Measurements from ENCODE around the gene POMT2.
A peak's percentile ranks its signal among the peaks of the same experiment; 100 is the strongest.
"Not testable (repeated sequence)": the region's sequence is repeated elsewhere in the genome, so short reads cannot be mapped to it uniquely, and the experiment has no call there.

POMT2 gene, protein sequence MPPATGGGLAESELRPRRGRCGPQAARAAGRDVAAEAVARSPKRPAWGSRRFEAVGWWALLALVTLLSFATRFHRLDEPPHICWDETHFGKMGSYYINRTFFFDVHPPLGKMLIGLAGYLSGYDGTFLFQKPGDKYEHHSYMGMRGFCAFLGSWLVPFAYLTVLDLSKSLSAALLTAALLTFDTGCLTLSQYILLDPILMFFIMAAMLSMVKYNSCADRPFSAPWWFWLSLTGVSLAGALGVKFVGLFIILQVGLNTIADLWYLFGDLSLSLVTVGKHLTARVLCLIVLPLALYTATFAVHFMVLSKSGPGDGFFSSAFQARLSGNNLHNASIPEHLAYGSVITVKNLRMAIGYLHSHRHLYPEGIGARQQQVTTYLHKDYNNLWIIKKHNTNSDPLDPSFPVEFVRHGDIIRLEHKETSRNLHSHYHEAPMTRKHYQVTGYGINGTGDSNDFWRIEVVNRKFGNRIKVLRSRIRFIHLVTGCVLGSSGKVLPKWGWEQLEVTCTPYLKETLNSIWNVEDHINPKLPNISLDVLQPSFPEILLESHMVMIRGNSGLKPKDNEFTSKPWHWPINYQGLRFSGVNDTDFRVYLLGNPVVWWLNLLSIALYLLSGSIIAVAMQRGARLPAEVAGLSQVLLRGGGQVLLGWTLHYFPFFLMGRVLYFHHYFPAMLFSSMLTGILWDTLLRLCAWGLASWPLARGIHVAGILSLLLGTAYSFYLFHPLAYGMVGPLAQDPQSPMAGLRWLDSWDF

DNA sequence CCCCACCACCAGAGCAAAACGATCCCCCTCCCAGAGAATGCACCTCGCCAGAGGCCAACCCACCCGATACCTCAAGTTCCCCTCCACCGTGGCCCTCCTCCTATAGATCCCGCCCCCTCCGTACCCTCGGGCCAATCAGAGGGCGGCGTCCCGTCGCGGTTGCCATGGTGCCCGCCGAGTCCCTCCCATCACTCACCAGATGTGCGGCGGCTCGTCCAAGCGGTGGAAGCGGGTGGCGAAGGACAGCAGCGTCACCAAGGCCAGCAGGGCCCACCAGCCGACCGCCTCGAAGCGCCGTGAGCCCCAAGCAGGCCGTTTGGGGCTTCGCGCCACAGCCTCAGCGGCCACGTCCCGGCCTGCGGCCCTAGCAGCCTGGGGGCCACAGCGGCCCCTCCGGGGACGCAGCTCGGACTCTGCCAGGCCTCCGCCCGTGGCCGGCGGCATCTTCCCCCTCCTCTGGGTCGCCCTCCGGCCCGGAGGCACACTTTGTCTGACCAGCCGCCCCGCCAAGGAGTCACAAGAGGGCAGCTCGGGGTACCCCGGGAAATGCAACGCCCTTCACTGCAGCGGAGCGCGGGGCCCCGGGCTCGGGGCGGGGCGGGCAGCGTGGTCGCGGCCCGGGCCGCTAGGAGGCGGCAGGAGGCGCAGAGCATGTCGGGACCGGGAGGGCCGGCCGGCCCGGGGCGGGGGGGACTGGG, at the start of gene POMT2:
TSS of gene POMT2 (minus strand) at position 646 of the 698 bp plus-strand sequence. CDS start at position 444, 202 bp downstream.
- peak; percentile 93 for DNase-seq (ENCODE audit: low spot score)

DNA sequence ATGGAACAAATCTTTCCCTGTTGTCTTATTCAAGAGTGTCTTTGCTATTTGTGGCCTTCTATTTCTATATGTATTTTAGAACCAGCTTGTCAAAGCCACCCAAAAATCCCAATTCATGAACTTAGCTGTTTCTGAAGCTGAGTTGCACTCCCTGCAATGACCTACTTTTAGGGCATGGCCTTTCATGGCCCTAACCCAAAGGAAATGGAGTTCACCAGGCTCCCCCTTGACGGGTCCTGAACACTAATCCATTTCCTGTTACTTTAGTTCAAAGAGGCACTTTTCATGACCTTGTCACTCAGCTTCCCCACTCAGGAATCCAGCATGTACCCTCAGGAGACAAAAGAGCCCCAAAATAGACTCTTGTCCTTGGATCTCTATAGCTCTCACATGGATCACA, 48.6 kb upstream of the POMT2 start:
- peak; percentile 26 for DNase-seq (ENCODE audit: low spot score)

DNA sequence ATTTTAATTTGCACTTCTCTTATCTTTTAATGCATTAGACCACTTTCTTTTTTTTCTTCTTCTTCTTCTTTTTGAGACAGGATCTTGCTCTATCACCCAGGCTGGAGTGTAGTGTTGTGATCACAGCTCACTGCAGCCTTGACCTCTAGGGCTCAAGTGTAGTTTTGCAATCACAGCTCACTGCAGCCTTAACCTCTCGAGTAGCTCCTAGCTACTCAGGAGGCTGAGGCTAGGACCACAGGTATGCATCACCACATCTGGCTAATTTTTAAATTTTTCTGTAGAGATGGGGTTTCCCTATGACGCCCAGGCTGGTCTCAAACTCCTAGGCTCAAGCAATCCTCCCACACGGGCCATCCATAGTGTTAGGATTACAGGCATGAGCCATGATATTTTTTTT, 43.5 kb upstream of the POMT2 start:
- no peak for DNase-seq (ENCODE audit: low spot score)

DNA sequence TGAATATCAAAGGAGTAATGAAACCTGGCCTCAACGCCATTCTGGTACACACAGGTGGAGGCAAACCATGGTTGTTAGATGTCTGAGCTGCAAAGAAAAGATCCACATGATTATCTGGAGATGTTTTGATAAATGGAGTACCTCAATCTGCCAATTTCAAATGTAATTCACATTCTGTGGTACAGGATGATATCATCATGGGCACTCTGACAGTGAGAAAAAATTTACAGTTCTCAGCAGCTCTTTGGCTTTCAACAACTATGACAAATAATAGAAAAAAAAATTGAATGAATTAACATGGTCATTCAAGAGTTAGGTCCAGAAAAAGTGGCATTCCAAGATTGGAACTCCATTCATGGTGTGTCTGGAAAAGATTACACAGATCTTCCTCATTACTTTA, 38.9 kb upstream of the POMT2 start:
- no peak for DNase-seq (ENCODE audit: low spot score)

DNA sequence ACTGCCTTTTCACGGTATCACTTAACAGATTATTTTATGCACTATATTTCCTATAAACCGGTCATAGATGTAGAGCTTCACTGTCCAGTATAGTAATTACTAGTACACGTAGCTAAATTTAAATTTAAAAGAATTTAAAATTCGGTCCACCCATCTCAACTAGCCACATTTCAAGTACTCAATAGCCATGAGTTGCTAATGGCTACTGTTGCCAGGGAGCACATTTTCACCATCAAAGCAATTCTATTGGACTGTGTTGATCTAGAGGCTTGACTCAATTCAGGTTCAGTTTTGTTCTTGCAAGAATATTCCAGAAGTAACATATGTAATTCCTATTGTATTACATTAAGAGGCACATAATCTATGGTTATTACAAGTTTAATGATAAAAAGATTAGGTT, 36.2 kb upstream of the POMT2 start:
- no peak for DNase-seq (ENCODE audit: low spot score)

DNA sequence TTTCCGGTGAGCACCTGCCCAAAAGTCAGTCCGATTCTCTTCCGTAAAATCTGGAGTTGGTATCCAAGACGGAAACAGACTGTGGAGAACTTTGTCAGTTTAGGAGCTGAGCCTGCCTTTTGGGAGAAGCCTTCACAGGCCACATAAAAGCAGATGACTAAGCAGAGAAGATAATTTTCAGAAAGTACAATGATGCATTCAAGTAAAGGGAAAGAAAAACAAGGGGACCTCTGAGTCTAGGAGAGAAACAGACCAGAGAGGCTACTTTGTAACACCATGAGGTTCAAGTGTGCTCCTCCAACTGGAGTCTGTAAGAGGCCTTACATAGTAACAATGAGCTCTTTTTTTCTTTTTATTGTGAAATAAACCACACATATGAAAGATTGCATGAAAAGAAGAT, 35.1 kb upstream of the POMT2 start:
- no peak for DNase-seq (ENCODE audit: low spot score)

DNA sequence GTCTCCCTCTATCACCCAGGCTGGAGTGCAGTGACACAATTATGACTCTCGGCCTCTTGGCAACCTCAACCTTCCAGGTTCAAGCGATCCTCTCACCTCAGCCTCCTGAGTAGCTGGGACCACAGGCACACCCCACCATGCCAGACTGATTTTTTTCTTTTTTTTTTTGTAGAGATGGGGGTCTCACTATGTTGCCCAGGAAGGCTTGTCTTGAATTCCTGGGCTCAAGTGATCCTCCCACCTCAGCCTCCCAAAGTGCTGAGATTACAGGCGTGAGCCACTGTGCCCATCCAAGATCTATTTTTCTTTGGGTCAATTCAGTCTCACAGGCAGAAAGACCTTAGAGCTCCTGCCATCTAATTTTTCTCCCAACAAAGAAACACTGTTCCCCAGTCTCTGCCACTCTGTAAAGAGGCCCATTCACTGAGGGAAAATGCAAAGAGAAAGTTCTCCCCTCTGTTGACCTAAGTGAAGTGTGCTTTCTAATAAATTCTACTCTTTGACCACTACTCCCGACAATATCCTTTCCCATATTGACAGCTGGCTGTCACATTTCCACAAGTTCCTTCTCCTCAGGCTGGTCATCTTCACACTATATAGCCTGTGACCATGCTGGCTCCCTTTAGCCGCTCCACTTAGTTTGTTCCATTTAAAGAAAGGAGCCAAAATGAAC, 32.9 kb upstream of the POMT2 start:
- no peak for DNase-seq (ENCODE audit: low spot score)

- no peak for DNase-seq (ENCODE audit: low spot score)
Observed at GRCh38 chr14:77347751-77348150, 27.1 kb upstream of the POMT2 start.

DNA sequence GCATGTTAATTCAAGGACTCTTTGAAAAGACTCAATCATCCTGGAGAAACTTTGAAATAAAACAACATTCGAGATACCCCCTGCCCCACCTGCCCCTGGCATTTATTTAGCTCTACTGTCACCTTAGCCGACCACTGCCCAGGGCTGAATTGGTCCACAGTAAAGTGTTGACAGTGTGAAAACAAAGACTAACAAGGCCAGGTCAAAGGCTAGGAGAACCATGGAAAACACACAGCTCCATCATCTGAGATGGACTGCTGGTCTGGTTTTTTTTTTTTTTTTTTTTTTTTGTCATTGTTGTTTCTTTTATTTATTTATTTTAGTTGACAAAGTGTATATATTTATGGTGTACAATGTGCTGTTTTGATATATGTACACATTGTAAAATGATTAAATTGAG, 25.8 kb upstream of the POMT2 start:
- no peak for DNase-seq (ENCODE audit: low spot score)

- no peak for DNase-seq (ENCODE audit: low spot score)
Observed at GRCh38 chr14:77344377-77344996, 23.8 kb upstream of the POMT2 start.

DNA sequence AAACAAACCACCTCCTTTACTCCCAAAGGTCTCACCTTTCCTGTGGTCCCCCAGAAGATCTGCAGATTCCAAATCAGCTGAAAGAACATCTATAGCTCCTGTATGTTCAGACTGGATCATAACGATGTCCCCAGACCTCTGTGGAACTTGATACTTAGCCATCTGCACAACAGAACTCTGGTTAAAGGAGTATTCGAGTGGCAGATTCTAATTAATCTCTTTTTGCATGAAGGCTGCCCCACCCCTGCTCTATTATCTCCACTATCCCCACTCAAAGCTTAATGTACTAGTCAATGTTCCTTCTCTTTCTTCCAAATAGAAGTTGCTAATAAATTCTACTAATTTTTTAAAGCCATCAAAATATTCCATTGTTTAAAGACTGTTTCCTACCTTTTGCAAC, 23.0 kb upstream of the POMT2 start:
- no peak for DNase-seq (ENCODE audit: low spot score)

DNA sequence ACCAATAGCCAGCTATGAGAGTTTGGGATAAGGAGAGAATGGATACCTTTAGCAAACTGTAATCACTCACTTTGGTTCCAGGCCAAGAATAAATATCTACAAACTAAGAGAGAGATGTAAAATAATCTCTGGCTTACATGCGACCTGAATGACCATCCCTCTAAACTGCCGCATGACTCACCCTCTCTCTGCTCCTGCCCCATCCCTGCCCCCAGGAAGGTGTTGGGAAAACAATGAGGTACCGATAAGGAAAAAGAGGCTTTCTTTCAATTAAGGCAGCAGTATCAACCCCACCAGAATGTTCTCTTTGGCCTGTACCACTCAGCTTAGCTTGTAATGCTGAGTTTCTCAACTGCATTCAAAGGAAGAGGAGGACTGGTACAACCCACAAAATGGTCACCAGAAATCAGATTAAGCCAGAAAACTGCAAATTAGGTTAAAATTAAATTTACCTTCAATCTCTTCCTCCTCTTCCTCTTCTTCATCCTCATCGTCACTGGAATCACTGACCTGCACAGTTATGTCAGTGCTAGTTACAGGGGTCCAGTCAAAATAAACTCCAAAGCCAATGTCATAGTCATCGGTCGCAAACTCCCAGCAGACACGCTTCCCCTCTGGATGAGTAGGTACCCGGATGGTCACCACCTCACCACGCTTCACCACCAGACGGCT, 22.2 kb upstream of the POMT2 start:
- no peak for DNase-seq (ENCODE audit: low spot score)

- DNase-seq (ENCODE audit: low spot score), result no peak
Observed at GRCh38 chr14:77340389-77340788, 19.7 kb upstream of the POMT2 start.

GRCh38 chr14:77339407-77339806, 18.7 kb upstream of the POMT2 start:
- DNase-seq (ENCODE audit: low spot score), result no peak

- DNase-seq (ENCODE audit: low spot score), result no peak
Observed at GRCh38 chr14:77338302-77338701, 17.6 kb upstream of the POMT2 start.

DNA sequence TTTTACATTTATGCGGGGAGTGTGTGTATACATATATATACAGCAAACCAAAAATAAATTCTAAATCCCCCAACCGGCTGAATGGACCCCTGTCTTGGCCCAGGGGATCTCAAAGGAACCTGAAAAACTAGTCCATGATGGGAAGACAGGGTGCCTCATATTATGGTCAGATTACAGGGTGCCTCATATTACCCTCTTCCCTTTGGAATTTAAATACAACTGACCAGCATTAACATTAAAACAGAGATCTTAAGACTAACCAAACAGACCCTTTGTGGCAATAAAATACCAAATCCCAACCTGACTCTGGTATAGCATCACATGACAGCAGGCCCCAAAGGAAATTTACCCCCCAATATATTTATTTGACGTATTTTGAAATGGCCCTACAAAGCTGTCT, 17.2 kb upstream of the POMT2 start:
- no peak for DNase-seq (ENCODE audit: low spot score)

DNA sequence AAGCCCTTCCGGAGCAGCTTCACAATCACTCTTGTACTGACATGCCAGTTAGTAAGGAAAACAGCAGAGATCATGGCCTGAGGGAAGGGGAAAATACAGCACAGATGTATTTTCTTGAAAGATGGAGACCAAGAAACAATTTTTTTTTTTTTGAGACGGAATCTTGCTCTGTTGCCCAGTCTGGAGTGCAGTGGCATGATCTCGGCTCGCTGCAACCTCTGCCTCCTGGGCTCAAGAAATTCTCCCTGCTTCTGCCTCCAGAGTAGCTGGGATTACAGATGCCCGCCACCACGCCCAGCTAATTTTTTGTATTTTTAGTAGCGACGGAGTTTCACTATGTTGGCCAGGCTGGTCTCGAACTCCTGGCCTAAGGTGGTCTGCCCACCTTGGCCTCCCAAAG, 16.6 kb upstream of the POMT2 start:
- DNase-seq (ENCODE audit: low spot score), result not testable (repeated sequence)

- no peak for DNase-seq (ENCODE audit: low spot score)
Observed at GRCh38 chr14:77335576-77335975, 14.9 kb upstream of the POMT2 start.

DNA sequence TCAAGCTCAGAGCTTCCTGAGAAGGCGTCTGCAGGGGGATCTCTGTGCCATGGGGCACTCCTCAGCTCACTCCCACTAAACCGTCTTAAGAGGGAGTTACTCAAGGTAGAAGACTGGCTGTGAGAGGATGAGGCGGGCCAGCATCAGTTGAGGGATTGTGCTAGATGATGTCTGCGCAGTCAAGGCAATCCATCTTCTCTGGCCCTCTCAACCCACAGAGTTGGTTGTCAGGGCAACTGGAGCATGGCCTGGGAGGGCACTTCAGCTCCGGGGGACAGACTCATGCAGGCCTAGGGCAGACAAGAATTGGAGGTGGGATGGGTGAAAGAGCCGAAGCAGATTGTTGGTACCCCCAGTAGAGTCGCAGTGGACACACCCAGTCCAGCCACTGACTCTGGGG, 9.2 kb upstream of the POMT2 start:
- no peak for DNase-seq (ENCODE audit: low spot score)

DNA sequence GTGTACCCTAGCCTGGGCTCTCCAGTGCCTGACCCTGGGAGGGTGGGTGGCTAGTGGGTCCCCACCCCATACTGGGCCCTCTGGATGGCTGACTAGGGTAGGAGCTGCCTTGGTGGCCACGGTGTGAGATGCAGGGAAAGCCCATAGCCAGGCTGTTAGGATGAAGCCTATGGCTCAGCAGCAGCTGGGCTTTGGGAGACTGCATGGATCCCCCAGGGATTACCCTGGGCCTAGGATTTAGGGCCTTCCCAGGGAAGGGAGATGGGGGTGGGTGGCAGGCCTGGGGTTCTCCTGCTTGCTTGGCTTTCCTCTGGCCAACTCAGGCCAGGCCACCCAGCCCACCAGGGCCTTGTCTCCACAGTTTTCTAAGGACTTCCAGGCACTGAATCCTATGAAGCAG, 6.4 kb upstream of the POMT2 start:
- DNase-seq (ENCODE audit: low spot score), result no peak

DNA sequence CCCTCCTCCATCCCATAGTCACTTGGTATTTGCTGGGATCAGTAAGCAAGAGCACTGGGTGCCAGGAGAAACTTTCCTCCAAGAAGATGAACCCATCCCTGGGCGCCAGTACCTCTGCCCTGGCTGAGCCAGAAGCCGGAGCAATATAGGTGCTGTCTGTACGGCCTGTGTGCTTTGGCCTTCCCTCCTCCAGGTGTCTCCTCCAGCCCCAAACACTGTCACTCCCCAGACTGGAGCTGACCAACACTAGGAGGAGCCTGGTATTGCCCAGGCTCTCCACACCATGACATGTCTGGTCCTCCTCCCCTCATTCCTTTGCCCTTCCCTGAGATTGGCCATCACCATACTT, 5.0 kb upstream of the POMT2 start:
- DNase-seq (ENCODE audit: low spot score), result no peak

Data from CD4-positive, alpha-beta T cell treated with Interleukin-2 at 100 ng/mL for 4 hours (primary cell).